HepG2 (cell line): ENCODE data around the gene MED20. TPM values are rescaled to one million over a fixed set of nuclear protein-coding genes. Genes with fewer than 3 reads are reported as not detected.

ENCODE experiments used
- ARNT ChIP-seq: fragments of 450-650 bp; IDR thresholded peaks from 2 replicates; pipeline ENCODE4 v1.6.1; 2017
- ATF7 ChIP-seq, 2 experiments: fragments of 450-650 bp in 1 of 2; sonication (generic) in 1 of 2; formaldehyde crosslinking in 1 of 2; IDR thresholded peaks; 2 replicates each; pipeline versions ENCODE4 v1.4.0 to v1.6.1; 2016 to 2020; ENCODE audit warnings: antibody characterized with exemption in 1 of 2, mild to moderate bottlenecking in 1 of 2, missing genetic modification reagents in 1 of 2
- CEBPZ ChIP-seq: IDR thresholded peaks from 2 replicates; pipeline ENCODE4 v1.6.1; 2012; ENCODE audit warnings: low read length, improper control_type of control experiment
- ERF ChIP-seq: IDR thresholded peaks from 2 replicates; pipeline ENCODE4 v1.6.1; 2018; ENCODE audit warnings: missing biosample characterization, missing genetic modification reagents
- GATAD1 ChIP-seq: IDR thresholded peaks from 2 replicates; pipeline ENCODE4 v1.6.1; 2016; ENCODE audit warnings: missing genetic modification reagents, missing compliant biosample characterization
- HNF1A ChIP-seq, 2 experiments: sonication (generic) in 1 of 2; formaldehyde crosslinking in 1 of 2; IDR thresholded peaks; 2 replicates each; pipeline versions ENCODE4 v1.4.0 to v1.6.1; 2016 to 2020; ENCODE audit warnings: borderline replicate concordance in 1 of 2, low read depth in 1 of 2, mild to moderate bottlenecking in 1 of 2, missing genetic modification reagents in 1 of 2
- KLF15 ChIP-seq: sonication (generic); formaldehyde crosslinking; IDR thresholded peaks from 2 replicates; pipeline ENCODE4 v1.8.1; 2023; ENCODE audit warnings: borderline replicate concordance, mild to moderate bottlenecking, inconsistent platforms, missing genetic modification reagents, mixed read lengths
- LRRFIP1 ChIP-seq: sonication (generic); formaldehyde crosslinking; conservative IDR thresholded peaks from 2 replicates; pipeline ENCODE4 v1.4.0; 2020; ENCODE audit warnings: missing genetic modification reagents
- MED13 ChIP-seq: sonication (generic); formaldehyde crosslinking; IDR thresholded peaks from 2 replicates; pipeline ENCODE4 v1.5.0; 2020; ENCODE audit warnings: missing genetic modification reagents
- MIXL1 ChIP-seq: IDR thresholded peaks from 2 replicates; pipeline ENCODE4 v1.6.1; 2016
- MXD4 ChIP-seq: IDR thresholded peaks from 2 replicates; pipeline ENCODE4 v1.6.1; 2016; ENCODE audit warnings: mild to moderate bottlenecking, missing biosample characterization, missing genetic modification reagents
- NR2F1 ChIP-seq, 2 experiments: fragments of 450-650 bp in 1 of 2; formaldehyde crosslinking in 1 of 2; IDR thresholded peaks; 2 replicates each; pipeline versions ENCODE4 v1.5.0 to v1.6.1; 2016 to 2020; ENCODE audit warnings: mild to moderate bottlenecking in 1 of 2, missing compliant biosample characterization in 1 of 2, missing genetic modification reagents in 1 of 2, moderate library complexity in 1 of 2
- SNRNP70 ChIP-seq: fragments of 200-400 bp; formaldehyde crosslinking; IDR thresholded peaks from 2 replicates; pipeline ENCODE4 v1.6.1; 2017; ENCODE audit warnings: mild to moderate bottlenecking, low read depth, low read length, moderate library complexity
- TAF15 ChIP-seq: fragments of 200-400 bp; formaldehyde crosslinking; IDR thresholded peaks from one replicate; pipeline ENCODE4 v1.6.1; 2018; ENCODE audit warnings: mild to moderate bottlenecking, low read depth, low read length; ENCODE audit not compliant: poor library complexity, severe bottlenecking
- TMF1 ChIP-seq: sonication (generic); formaldehyde crosslinking; IDR thresholded peaks from 2 replicates; pipeline ENCODE4 v1.8.1; 2022; ENCODE audit warnings: low read depth, missing genetic modification reagents
- ZNF234 ChIP-seq: sonication (generic); formaldehyde crosslinking; conservative IDR thresholded peaks from 2 replicates; pipeline ENCODE4 v1.5.1; 2020; ENCODE audit warnings: mild to moderate bottlenecking, missing genetic modification reagents
- ZNF235 ChIP-seq: sonication (generic); formaldehyde crosslinking; IDR thresholded peaks from 2 replicates; pipeline ENCODE4 v1.8.1; 2023; ENCODE audit warnings: mild to moderate bottlenecking, missing genetic modification reagents, borderline replicate concordance
- polyA plus RNA-seq, 8 experiments: library from polyadenylated mRNA; depleted of rRNA in 3 of 8; stranded (reverse) in 7 of 8; unstranded in 1 of 8; fragments of >200 nt; fragmentation: Illumina TruSeq in 4 of 8; extraction: Trizol in 4 of 8; gene quantifications; 2 replicates each; pipeline versions ENCODE4 v1.2.1 to v1.2.3, GENCODE V29; 2011 to 2016; ENCODE audit warnings: low read depth in 4 of 8, missing spikeins in 1 of 8, mixed read lengths in 1 of 8; ENCODE audit not compliant: insufficient read depth in 1 of 8
- total RNA-seq, 5 experiments: library from RNA; depleted of rRNA; stranded (reverse); fragments of >200 nt; fragmentation: Illumina TruSeq; extraction: Trizol; gene quantifications; 2 replicates each; pipeline ENCODE4 v1.2.3, GENCODE V29; 2016; ENCODE audit warnings: low read depth in 1 of 5

The MED20 gene
- total and polyA plus RNA-seq, 2 of the 13 experiments (the other 11 are each of a cell fraction or from before 2014, with no cell fraction given), result 28.1 to 41.1 TPM

- TF ChIP-seq LRRFIP1 (CRISPR knock-in tag), result no peak
- peak; percentile 39; the same call in 1 of the 2 replicates for TF ChIP-seq MED13 (CRISPR knock-in tag)
- TF ChIP-seq TAF15, result no peak
- peak; percentile 94; the same call in 1 of the 2 replicates for TF ChIP-seq TMF1
- no peak for TF ChIP-seq ARNT
- peak; percentile 99 for TF ChIP-seq GATAD1 (CRISPR knock-in tag)
- TF ChIP-seq MIXL1 (CRISPR knock-in tag), result 0 out of 2 replicates have a peak, but pooled peaks have one; percentile 6
- TF ChIP-seq ZNF234 (CRISPR knock-in tag), result peak; percentile 90; the same call in 1 of the 2 replicates
- peak; percentile 56 for TF ChIP-seq ERF
- TF ChIP-seq MXD4, result peak; percentile 97
- 0 out of 2 replicates have a peak, but pooled peaks have one; percentile 78 for TF ChIP-seq KLF15 (CRISPR knock-in tag)
- TF ChIP-seq HNF1A (IDR thresholded peaks at IDR 0.05; ENCODE audit: low read depth), result peak; percentile 49; the same call in 1 of the 2 replicates
- peak; percentile 72; the same call in 1 of the 2 replicates for TF ChIP-seq HNF1A (CRISPR knock-in tag; IDR thresholded peaks at IDR 0.05; ENCODE audit: borderline replicate concordance)
- TF ChIP-seq SNRNP70, result no peak
- no peak for TF ChIP-seq CEBPZ
- TF ChIP-seq ZNF235 (CRISPR knock-in tag), result no peak; the same call in 1 of the 2 replicates
- TF ChIP-seq NR2F1 (CRISPR knock-in tag; IDR thresholded peaks at IDR 0.05), result no peak
- peak; percentile 76 for TF ChIP-seq ATF7 (IDR thresholded peaks at IDR 0.05)
- peak; percentile 92 for TF ChIP-seq ATF7 (CRISPR knock-in tag; IDR thresholded peaks at IDR 0.05)
Observed at GRCh38 chr6:41920921-41921711, at the start of gene MED20, which contains the start of gene BYSL (continued).
